ENCODE results near the gene FGF12.
"Not testable (repeated sequence)": the region's sequence is repeated elsewhere in the genome, so short reads cannot be mapped to it uniquely, and the experiment has no call there.

FGF12 gene

GRCh38 chr3:192578729-192579128, 148.6 kb downstream of the FGF12 start:
- no peak for DNase-seq (ENCODE audit: low read depth in 2 of 2)

- no peak for DNase-seq (ENCODE audit: low read depth in 2 of 2)
These were observed 149.5 kb downstream of the FGF12 start for GRCh38 chr3:192577811-192578210.

GRCh38 chr3:192577271-192577670, 150.1 kb downstream of the FGF12 start:
- no peak for DNase-seq (ENCODE audit: low read depth in 2 of 2)

GRCh38 chr3:192576704-192577103, 150.6 kb downstream of the FGF12 start:
- DNase-seq (ENCODE audit: low read depth in 2 of 2) = not testable (repeated sequence)

- DNase-seq (ENCODE audit: low read depth in 2 of 2) = no peak
These were observed 151.3 kb downstream of the FGF12 start for GRCh38 chr3:192575879-192576506.

- DNase-seq (ENCODE audit: low read depth in 2 of 2) = no peak
These were observed 154.1 kb downstream of the FGF12 start for GRCh38 chr3:192573240-192573639.

- DNase-seq (ENCODE audit: low read depth in 2 of 2) = no peak
These were observed 156.2 kb downstream of the FGF12 start for GRCh38 chr3:192570821-192571791.

GRCh38 chr3:192570315-192570714, 157.0 kb downstream of the FGF12 start:
- DNase-seq (ENCODE audit: low read depth in 2 of 2) = no peak

- DNase-seq (ENCODE audit: low read depth in 2 of 2) = peak; percentile 15 to 23
These were observed 160.5 kb downstream of the FGF12 start for GRCh38 chr3:192566706-192567290.

- no peak for DNase-seq (ENCODE audit: low read depth in 2 of 2)
These were observed 162.7 kb downstream of the FGF12 start for GRCh38 chr3:192564611-192565010.

GRCh38 chr3:192563417-192563816, 163.9 kb downstream of the FGF12 start:
- no peak for DNase-seq (ENCODE audit: low read depth in 2 of 2)

- no peak for DNase-seq (ENCODE audit: low read depth in 2 of 2)
These were observed 173.6 kb downstream of the FGF12 start for GRCh38 chr3:192553707-192554106.

GRCh38 chr3:192550356-192550755, 177.0 kb downstream of the FGF12 start:
- no peak for DNase-seq (ENCODE audit: low read depth in 2 of 2)

GRCh38 chr3:192545333-192545732, 182.0 kb downstream of the FGF12 start:
- DNase-seq (ENCODE audit: low read depth in 2 of 2) = no peak

- DNase-seq (ENCODE audit: low read depth in 2 of 2) = no peak
These were observed 184.2 kb downstream of the FGF12 start for GRCh38 chr3:192543163-192543562.

GRCh38 chr3:192516820-192517219, 210.5 kb downstream of the FGF12 start:
- DNase-seq (ENCODE audit: low read depth in 2 of 2) = no peak

- DNase-seq (ENCODE audit: low read depth in 2 of 2) = no peak
These were observed 211.7 kb downstream of the FGF12 start for GRCh38 chr3:192515664-192516045.

GRCh38 chr3:192514754-192515663, 212.3 kb downstream of the FGF12 start:
- no peak for DNase-seq (ENCODE audit: low read depth in 2 of 2)

GRCh38 chr3:192514081-192514753, 213.1 kb downstream of the FGF12 start:
- DNase-seq (ENCODE audit: low read depth in 2 of 2) = no peak

- no peak for DNase-seq (ENCODE audit: low read depth in 2 of 2)
These were observed 221.6 kb downstream of the FGF12 start for GRCh38 chr3:192505731-192506130.

- DNase-seq (ENCODE audit: low read depth in 2 of 2) = no peak
These were observed 225.9 kb downstream of the FGF12 start for GRCh38 chr3:192501401-192501800.
